CD14-positive monocyte (primary cell): ENCODE measurements around the gene RPS21. TPM values are rescaled to one million over a fixed set of nuclear protein-coding genes. Genes with fewer than 3 reads are reported as not detected.
A peak's percentile ranks its signal among the peaks of the same experiment; 100 is the strongest.

ENCODE experiments used
- DNase-seq, 3 donors: peaks; one replicate each; pipeline ENCODE4 v3.0.0-alpha.2; 2011 to 2022
- H2AFZ ChIP-seq: 2 replicates; pipeline ENCODE4 v1.6.0; 2012; ENCODE audit warnings: mild to moderate bottlenecking, low read depth, low read length, inconsistent platforms; ENCODE audit not compliant: insufficient read depth, poor library complexity, severe bottlenecking
- H3K27ac ChIP-seq, 2 donors: 1 replicate in 1 of 2; 2 replicates in 1 of 2; pipeline ENCODE4 v1.5.1; 2012 to 2013; ENCODE audit warnings: low read length in 2 of 2, control low read depth in 1 of 2, inconsistent platforms in 1 of 2, low read depth in 1 of 2, mild to moderate bottlenecking in 1 of 2
- H3K27me3 ChIP-seq, 2 donors: one replicate each; pipeline versions ENCODE4 v1.6.0 to v1.6.1; 2011 to 2013; ENCODE audit warnings: low read length in 2 of 2; ENCODE audit not compliant: control insufficient read depth in 2 of 2, insufficient read depth in 2 of 2
- H3K36me3 ChIP-seq, 2 donors: replicated peaks in 1 of 2; 1 replicate in 1 of 2; 2 replicates in 1 of 2; pipeline versions ENCODE4 v1.5.1 to v1.6.1; 2012 to 2013; ENCODE audit warnings: low read length in 2 of 2, control low read depth in 1 of 2, inconsistent platforms in 1 of 2, mild to moderate bottlenecking in 1 of 2; ENCODE audit not compliant: insufficient read depth in 2 of 2, control insufficient read depth in 1 of 2
- H3K4me1 ChIP-seq, 2 donors: 1 replicate in 1 of 2; 2 replicates in 1 of 2; pipeline versions ENCODE4 v1.5.1 to v1.6.1; 2012 to 2013; ENCODE audit warnings: low read length in 2 of 2, control low read depth in 1 of 2, inconsistent platforms in 1 of 2, mild to moderate bottlenecking in 1 of 2, moderate library complexity in 1 of 2; ENCODE audit not compliant: insufficient read depth in 2 of 2, control insufficient read depth in 1 of 2
- H3K4me2 ChIP-seq: replicated peaks from 2 replicates; pipeline ENCODE3; 2012; ENCODE audit warnings: low read length, moderate library complexity, mild to moderate bottlenecking; ENCODE audit not compliant: poor library complexity, severe bottlenecking; ENCODE audit errors: extremely low read depth
- H3K4me3 ChIP-seq, 3 experiments: fragments of 200-600 bp in 1 of 3; sonication (generic) in 1 of 3; replicated peaks in 1 of 3; 1 replicate in 2 of 3; 2 replicates in 1 of 3; pipeline ENCODE4 v1.5.1; 2011 to 2013; ENCODE audit warnings: low read length in 3 of 3, mild to moderate bottlenecking in 3 of 3, control low read depth in 2 of 3, low read depth in 2 of 3, inconsistent platforms in 1 of 3, moderate library complexity in 1 of 3
- H3K79me2 ChIP-seq: 2 replicates; pipeline ENCODE4 v1.6.0; 2012; ENCODE audit warnings: mild to moderate bottlenecking, control low read depth, inconsistent platforms, low read length, moderate library complexity; ENCODE audit not compliant: insufficient read depth
- H3K9ac ChIP-seq: 2 replicates; pipeline ENCODE4 v1.6.0; 2017; ENCODE audit warnings: low read length, mild to moderate bottlenecking; ENCODE audit not compliant: insufficient read depth, poor library complexity, severe bottlenecking
- H3K9me3 ChIP-seq, 2 donors: replicated peaks in 1 of 2; 1 replicate in 1 of 2; 2 replicates in 1 of 2; pipeline versions ENCODE4 v1.5.1 to v1.6.1; 2012 to 2013; ENCODE audit warnings: low read length in 2 of 2, control low read depth in 1 of 2; ENCODE audit not compliant: control insufficient read depth in 1 of 2, insufficient read depth in 1 of 2
- H4K20me1 ChIP-seq: 2 replicates; pipeline ENCODE4 v1.6.0; 2012; ENCODE audit warnings: mild to moderate bottlenecking, low read length, control low read depth, moderate library complexity; ENCODE audit not compliant: insufficient read depth
- H3K27ac Mint-ChIP-seq, 7 donors: one replicate each; pipeline ENCODE4 v1.8.0; 2020; ENCODE audit warnings: mild to moderate bottlenecking in 7 of 7, mixed read lengths in 7 of 7, moderate library complexity in 6 of 7, inconsistent platforms in 2 of 7
- H3K27me3 Mint-ChIP-seq, 3 donors: one replicate each; pipeline ENCODE4 v1.8.0; 2021 to 2022; ENCODE audit warnings: low read depth in 3 of 3, mild to moderate bottlenecking in 3 of 3, mixed read lengths in 3 of 3, moderate library complexity in 3 of 3, inconsistent platforms in 1 of 3
- H3K36me3 Mint-ChIP-seq, 2 donors: one replicate each; pipeline ENCODE4 v1.8.0; 2020; ENCODE audit warnings: mixed read lengths in 2 of 2, inconsistent platforms in 1 of 2, mild to moderate bottlenecking in 1 of 2
- H3K4me1 Mint-ChIP-seq: one replicate; pipeline ENCODE4 v1.8.0; 2020; ENCODE audit warnings: mild to moderate bottlenecking, mixed read lengths
- H3K4me3 Mint-ChIP-seq, 2 donors: one replicate each; pipeline ENCODE4 v1.8.0; 2020; ENCODE audit warnings: mild to moderate bottlenecking in 2 of 2, mixed read lengths in 2 of 2, moderate library complexity in 1 of 2
- H3K9me3 Mint-ChIP-seq, 7 donors: one replicate each; pipeline ENCODE4 v1.8.0; 2020 to 2022; ENCODE audit warnings: mixed read lengths in 7 of 7, mild to moderate bottlenecking in 6 of 7, moderate library complexity in 6 of 7, inconsistent platforms in 2 of 7
- WGBS: methylation state at CpG from one replicate; pipeline ENCODE4 v1.1.5; 2013; ENCODE audit warnings: missing lambda C conversion rate; ENCODE audit not compliant: insufficient coverage; 5-methylcytosine and 5-hydroxymethylcytosine counted together
- intact Hi-C, 2 donors: fragments of 100-400 bp; cut with micrococcal nuclease; formaldehyde crosslinking; loops; one replicate each; pipeline versions ENCODE4 v1.15.0 to v1.15.1; 2023
- polyA plus RNA-seq, 3 donors: library from polyadenylated mRNA; depleted of rRNA in 1 of 3; unstranded in 2 of 3; stranded (reverse) in 1 of 3; fragments of 300-500 nt in 2 of 3; fragments of >200 nt in 1 of 3; fragmentation: Illumina TruSeq in 2 of 3; gene quantifications; 1 replicate in 2 of 3; 2 replicates in 1 of 3; pipeline ENCODE4 v1.2.3, GENCODE V29; 2012 to 2021
- TF ChIP-seq, protein P1 (sequence below): fragments of 200-600 bp; IDR thresholded peaks from one replicate; pipeline ENCODE4 v1.8.0; 2022; ENCODE audit warnings: antibody characterized with exemption, mild to moderate bottlenecking

RPS21 gene
- polyA plus RNA-seq, 3 donors, result 799 to 6,263 (median 968) TPM

DNA sequence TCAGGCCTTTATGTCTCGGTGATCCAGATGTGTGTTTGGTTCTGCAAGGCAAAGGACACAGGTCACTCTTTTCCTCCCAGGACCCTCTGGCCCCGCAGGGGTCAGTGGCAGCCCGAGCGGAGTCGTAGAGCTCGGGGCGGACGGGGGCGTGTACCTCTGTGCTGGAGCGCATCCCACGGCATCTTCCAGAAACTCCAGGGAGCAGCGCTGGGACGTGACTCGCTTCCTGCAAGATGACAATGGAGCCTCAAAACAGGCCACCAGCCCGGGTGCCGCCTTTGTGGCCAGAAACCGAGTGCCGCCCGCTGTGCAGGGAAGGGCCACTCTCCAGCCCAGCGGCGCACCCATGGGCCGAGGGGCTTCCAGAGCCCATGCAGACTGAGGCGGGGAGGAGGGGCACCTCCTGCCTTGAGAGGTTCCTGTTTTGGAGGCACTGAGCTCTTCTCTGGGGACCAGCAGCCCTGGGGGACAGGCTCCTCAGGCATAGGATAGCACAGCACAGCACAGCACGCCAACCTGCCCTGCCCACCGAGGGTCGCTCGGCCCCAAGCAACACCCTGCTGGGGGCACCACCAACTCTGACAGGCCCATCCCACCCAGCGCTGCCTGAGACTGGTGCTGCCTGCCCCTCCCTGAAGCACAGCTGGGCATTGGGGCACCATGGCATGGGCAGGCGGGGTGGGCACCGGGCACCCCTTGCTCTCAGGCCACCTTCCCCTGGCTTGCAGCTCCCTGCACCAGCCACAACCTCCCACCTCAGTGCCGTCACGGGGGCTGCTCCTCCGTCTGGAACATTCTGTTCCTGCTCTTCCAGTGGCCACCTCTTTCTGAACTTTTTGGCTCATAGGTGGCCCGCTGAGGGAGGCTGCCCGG, 9.7 kb downstream of the RPS21 start:
- Histone ChIP-seq H3K36me3 (peaks cover 10 to 32% of the 10 kb centered on the region in 2 donors), H3K79me2 (no peaks in the 10 kb centered on the region), H3K27me3 (no peaks in the 10 kb centered on the region), H3K9me3 (no peaks in the 10 kb centered on the region), H3K27ac (no peak overlapping the region), H3K4me1 (no peaks in the 10 kb centered on the region), H3K9ac (no peak overlapping the region), H3K4me3 (no peak overlapping the region), H4K20me1 (peaks cover 4% of the 10 kb centered on the region), H2AFZ (no peak overlapping the region), H3K4me2 (no peak overlapping the region)
- Mint-ChIP-seq H3K27ac (peak overlapping the region in 1 of 7 donors; percentile 30), H3K9me3 (peaks cover 0 to 7% (median 0%) of the 10 kb centered on the region in 7 donors), H3K27me3 (peaks cover 0 to 2% (median 0%) of the 10 kb centered on the region in 3 donors), H3K4me3 (no peak overlapping the region), H3K4me1 (no peaks in the 10 kb centered on the region), H3K36me3 (peaks cover 18 to 54% of the 10 kb centered on the region in 2 donors)
- TF ChIP-seq, protein P1, sequence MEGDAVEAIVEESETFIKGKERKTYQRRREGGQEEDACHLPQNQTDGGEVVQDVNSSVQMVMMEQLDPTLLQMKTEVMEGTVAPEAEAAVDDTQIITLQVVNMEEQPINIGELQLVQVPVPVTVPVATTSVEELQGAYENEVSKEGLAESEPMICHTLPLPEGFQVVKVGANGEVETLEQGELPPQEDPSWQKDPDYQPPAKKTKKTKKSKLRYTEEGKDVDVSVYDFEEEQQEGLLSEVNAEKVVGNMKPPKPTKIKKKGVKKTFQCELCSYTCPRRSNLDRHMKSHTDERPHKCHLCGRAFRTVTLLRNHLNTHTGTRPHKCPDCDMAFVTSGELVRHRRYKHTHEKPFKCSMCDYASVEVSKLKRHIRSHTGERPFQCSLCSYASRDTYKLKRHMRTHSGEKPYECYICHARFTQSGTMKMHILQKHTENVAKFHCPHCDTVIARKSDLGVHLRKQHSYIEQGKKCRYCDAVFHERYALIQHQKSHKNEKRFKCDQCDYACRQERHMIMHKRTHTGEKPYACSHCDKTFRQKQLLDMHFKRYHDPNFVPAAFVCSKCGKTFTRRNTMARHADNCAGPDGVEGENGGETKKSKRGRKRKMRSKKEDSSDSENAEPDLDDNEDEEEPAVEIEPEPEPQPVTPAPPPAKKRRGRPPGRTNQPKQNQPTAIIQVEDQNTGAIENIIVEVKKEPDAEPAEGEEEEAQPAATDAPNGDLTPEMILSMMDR, result no peak
- intact Hi-C loops, result no loop called here
- no peak for DNase-seq
- 94% methylated on average over 33 of the region's 35 CpGs for WGBS

DNA sequence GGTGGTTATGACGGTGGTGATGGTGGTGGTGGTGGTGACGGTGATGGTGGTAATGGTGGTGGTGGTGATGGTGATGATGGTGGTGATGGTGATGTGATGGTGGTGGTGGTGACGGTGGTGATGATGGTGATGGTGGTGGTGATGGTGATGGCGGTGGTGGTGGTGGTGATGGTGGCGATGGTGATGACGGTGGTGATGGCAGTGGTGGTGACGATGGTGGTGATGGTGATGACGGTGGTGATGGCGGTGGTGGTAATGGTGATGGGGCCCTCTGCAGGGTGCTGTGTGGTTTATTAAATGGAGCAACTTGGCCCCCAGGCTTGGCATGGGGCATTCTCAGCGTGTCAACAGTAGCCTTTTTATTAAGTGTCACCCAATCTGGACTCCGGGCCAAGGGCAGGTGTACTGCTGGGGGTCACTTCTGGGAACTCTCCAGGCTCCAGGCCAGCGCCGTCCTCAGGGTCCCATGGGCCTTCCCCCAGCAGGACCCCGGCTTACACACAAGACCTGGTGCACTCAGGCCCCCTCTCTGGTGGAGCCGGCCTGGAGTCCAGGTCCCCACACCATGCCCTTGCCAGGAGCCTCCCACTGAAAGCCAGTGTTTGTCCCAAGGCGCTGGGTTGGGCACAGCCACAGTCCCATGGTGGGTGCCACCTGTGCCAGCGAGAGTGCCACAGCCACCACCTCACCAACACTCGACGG, 11.4 kb downstream of the RPS21 start:
- H3K9me3 Mint-ChIP-seq, result peaks cover 0 to 7% (median 0%) of the 10 kb centered on the region in 7 donors
- Histone ChIP-seq H3K27me3 (no peaks in the 10 kb centered on the region), H3K4me3 (no peak overlapping the region), H3K9ac (no peak overlapping the region), H4K20me1 (peaks cover 2% of the 10 kb centered on the region), H3K36me3 (peaks cover 5 to 22% of the 10 kb centered on the region in 2 donors), H3K9me3 (no peaks in the 10 kb centered on the region), H3K4me2 (no peak overlapping the region), H2AFZ (no peak overlapping the region), H3K79me2 (no peaks in the 10 kb centered on the region), H3K27ac (no peak overlapping the region), H3K4me1 (no peaks in the 10 kb centered on the region)
- no peak for DNase-seq
- H3K4me3 Mint-ChIP-seq, result no peak overlapping the region
- peaks cover 17 to 44% of the 10 kb centered on the region in 2 donors for H3K36me3 Mint-ChIP-seq
- H3K4me1 Mint-ChIP-seq, result no peaks in the 10 kb centered on the region
- TF ChIP-seq, protein P1, result no peak
- 96% methylated on average over 17 of the region's 19 CpGs for WGBS
- intact Hi-C loops, result no loop called here
- peaks cover 0 to 2% (median 0%) of the 10 kb centered on the region in 3 donors for H3K27me3 Mint-ChIP-seq
- H3K27ac Mint-ChIP-seq, result no peak overlapping the region
